ENCODE data around the gene ZP2.

DNA sequence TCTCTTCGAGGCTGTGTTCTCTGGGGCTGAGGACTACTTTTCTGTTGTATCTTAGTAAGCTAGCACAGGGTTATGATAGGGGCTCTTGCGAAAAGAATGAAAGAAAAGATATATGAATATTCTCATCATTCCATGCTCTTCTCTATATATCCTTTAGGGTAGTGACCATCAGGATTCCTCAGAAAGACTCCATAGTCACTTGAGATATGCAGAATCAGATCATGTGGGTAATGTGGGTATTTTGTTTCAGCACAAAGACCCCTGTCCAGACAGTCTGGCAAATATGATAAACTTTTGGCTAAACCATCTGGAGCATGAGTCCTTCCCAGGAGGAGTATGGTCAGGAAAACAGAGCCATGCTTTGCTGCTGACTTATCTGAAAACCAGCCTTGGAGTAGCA, 45.3 kb upstream of the ZP2 start:
- TF ChIP-seq, protein P1, sequence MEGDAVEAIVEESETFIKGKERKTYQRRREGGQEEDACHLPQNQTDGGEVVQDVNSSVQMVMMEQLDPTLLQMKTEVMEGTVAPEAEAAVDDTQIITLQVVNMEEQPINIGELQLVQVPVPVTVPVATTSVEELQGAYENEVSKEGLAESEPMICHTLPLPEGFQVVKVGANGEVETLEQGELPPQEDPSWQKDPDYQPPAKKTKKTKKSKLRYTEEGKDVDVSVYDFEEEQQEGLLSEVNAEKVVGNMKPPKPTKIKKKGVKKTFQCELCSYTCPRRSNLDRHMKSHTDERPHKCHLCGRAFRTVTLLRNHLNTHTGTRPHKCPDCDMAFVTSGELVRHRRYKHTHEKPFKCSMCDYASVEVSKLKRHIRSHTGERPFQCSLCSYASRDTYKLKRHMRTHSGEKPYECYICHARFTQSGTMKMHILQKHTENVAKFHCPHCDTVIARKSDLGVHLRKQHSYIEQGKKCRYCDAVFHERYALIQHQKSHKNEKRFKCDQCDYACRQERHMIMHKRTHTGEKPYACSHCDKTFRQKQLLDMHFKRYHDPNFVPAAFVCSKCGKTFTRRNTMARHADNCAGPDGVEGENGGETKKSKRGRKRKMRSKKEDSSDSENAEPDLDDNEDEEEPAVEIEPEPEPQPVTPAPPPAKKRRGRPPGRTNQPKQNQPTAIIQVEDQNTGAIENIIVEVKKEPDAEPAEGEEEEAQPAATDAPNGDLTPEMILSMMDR (conservative IDR thresholded peaks at IDR 0.05; ENCODE audit: low read length): no peak
- TF ChIP-seq EZH2phosphoT487 (IDR thresholded peaks at IDR 0.05; ENCODE audit: borderline replicate concordance): no peak
